ENCODE results near the gene RECQL.

The RECQL gene

GRCh38 chr12:21501258-21502163 lies at the start of gene RECQL, which contains the start of gene GOLT1B:
RECQL (minus strand) TSS chr12:21501635; CDS start chr12:21499570, 2,065 bp downstream.
GOLT1B (plus strand) TSS chr12:21501789; CDS start chr12:21501924, 135 bp downstream.
- ATAC-seq, result peak; percentile 98 to 99

GRCh38 chr12:21547437-21547836 lies 46.0 kb upstream of the RECQL start:
- peak; percentile 58 to 64 for ATAC-seq

GRCh38 chr12:21546716-21547115 lies 45.3 kb upstream of the RECQL start:
- no peak for ATAC-seq

- ATAC-seq, result no peak
These were observed 44.1 kb upstream of the RECQL start for GRCh38 chr12:21545557-21545956.

GRCh38 chr12:21543151-21543550 lies 41.7 kb upstream of the RECQL start:
- no peak for ATAC-seq

GRCh38 chr12:21542403-21542802 lies 41.0 kb upstream of the RECQL start:
- no peak for ATAC-seq

- ATAC-seq, result no peak
These were observed 40.3 kb upstream of the RECQL start for GRCh38 chr12:21541773-21542172.

- ATAC-seq, result peak; percentile 77 to 92
These were observed 38.4 kb upstream of the RECQL start for GRCh38 chr12:21539797-21540196.

- ATAC-seq, result no peak
These were observed 36.7 kb upstream of the RECQL start for GRCh38 chr12:21538061-21538653.

- ATAC-seq, result no peak
These were observed 28.0 kb upstream of the RECQL start for GRCh38 chr12:21529456-21529855.

GRCh38 chr12:21528953-21529352 lies 27.5 kb upstream of the RECQL start:
- no peak for ATAC-seq

- ATAC-seq, result peak; percentile 91 to 92
These were observed 26.2 kb upstream of the RECQL start for GRCh38 chr12:21527451-21528180.

GRCh38 chr12:21526721-21527345 lies 25.4 kb upstream of the RECQL start:
- ATAC-seq, result no peak

- ATAC-seq, result no peak
These were observed 24.6 kb upstream of the RECQL start, which contains the start of gene SPX for GRCh38 chr12:21526053-21526452. SPX (plus strand) TSS chr12:21526296; CDS start chr12:21526473, 177 bp downstream.

GRCh38 chr12:21523148-21523547 lies 21.7 kb upstream of the RECQL start:
- no peak for ATAC-seq

GRCh38 chr12:21521541-21521940 lies 20.1 kb upstream of the RECQL start:
- no peak for ATAC-seq

GRCh38 chr12:21518451-21518850 lies 17.0 kb upstream of the RECQL start:
- ATAC-seq, result no peak

GRCh38 chr12:21516281-21516680 lies 14.8 kb upstream of the RECQL start:
- no peak for ATAC-seq

GRCh38 chr12:21509768-21510167 lies 8.3 kb upstream of the RECQL start:
- peak; percentile 58 to 87 for ATAC-seq

GRCh38 chr12:21507849-21508248 lies 6.4 kb upstream of the RECQL start:
- ATAC-seq, result no peak

- ATAC-seq, result no peak
These were observed 4.5 kb upstream of the RECQL start for GRCh38 chr12:21505888-21506287.

GRCh38 chr12:21502872-21503271 lies 1.4 kb upstream of the RECQL start:
- no peak for ATAC-seq

GRCh38 chr12:21502164-21502496 lies 695 bp upstream of the RECQL start:
- peak in 1 of 2 donors; percentile 8 for ATAC-seq
